Calu3 (cell line): ENCODE results near the gene PLK3. TPM values are rescaled to one million over a fixed set of nuclear protein-coding genes. Genes with fewer than 3 reads are reported as not detected.

Experiments
- BruUV-seq: library from RNA; stranded (reverse); fragments of 400-500 nt; replicated peaks from 2 replicates; lab custom pipeline; 2021; lab: Mats Ljungman, UMichigan
- CTCF ChIA-PET: fragments of 300-600 bp; sonication (Branson Sonifier 250); formaldehyde crosslinking; loops from one replicate; lab custom pipeline; 2022; ENCODE audit warnings: antibody characterized with exemption; lab: Charles Lee
- DNase-seq: peaks from one replicate; pipeline ENCODE4 v3.0.0; 2022
- H3K27ac Mint-ChIP-seq: one replicate; pipeline ENCODE4 v1.8.0; 2022; ENCODE audit warnings: mixed read lengths; ENCODE audit not compliant: unreplicated experiment
- H3K27me3 Mint-ChIP-seq: one replicate; pipeline ENCODE4 v1.8.0; 2022; ENCODE audit warnings: mixed read lengths; ENCODE audit not compliant: unreplicated experiment
- H3K36me3 Mint-ChIP-seq: one replicate; pipeline ENCODE4 v1.8.0; 2022; ENCODE audit warnings: mild to moderate bottlenecking, moderate library complexity, mixed read lengths; ENCODE audit not compliant: insufficient read depth, unreplicated experiment
- H3K4me1 Mint-ChIP-seq: one replicate; pipeline ENCODE4 v1.8.0; 2022; ENCODE audit warnings: mild to moderate bottlenecking, low read depth, mixed read lengths; ENCODE audit not compliant: unreplicated experiment
- H3K4me3 Mint-ChIP-seq: one replicate; pipeline ENCODE4 v1.8.0; 2022; ENCODE audit warnings: mild to moderate bottlenecking, low read depth, moderate library complexity, mixed read lengths; ENCODE audit not compliant: unreplicated experiment
- H3K9me3 Mint-ChIP-seq: one replicate; pipeline ENCODE4 v1.8.0; 2022; ENCODE audit warnings: low read depth, mixed read lengths; ENCODE audit not compliant: unreplicated experiment
- intact Hi-C: fragments of 100-400 bp; cut with micrococcal nuclease; formaldehyde crosslinking; loops from one replicate; pipeline ENCODE4 v1.10.0; 2022; ENCODE audit not compliant: unreplicated experiment
- total RNA-seq: library from RNA; stranded (reverse); gene quantifications from 2 replicates; pipeline ENCODE4 v1.2.3, GENCODE V29; 2022
- TF ChIP-seq, protein P1 (sequence below): fragments of 200-600 bp; IDR thresholded peaks from one replicate; pipeline ENCODE4 v1.8.0; 2022; ENCODE audit warnings: antibody characterized with exemption; ENCODE audit not compliant: unreplicated experiment

Gene PLK3
- total RNA-seq, 1 experiment from 2014 or later = 15.6 TPM

DNA sequence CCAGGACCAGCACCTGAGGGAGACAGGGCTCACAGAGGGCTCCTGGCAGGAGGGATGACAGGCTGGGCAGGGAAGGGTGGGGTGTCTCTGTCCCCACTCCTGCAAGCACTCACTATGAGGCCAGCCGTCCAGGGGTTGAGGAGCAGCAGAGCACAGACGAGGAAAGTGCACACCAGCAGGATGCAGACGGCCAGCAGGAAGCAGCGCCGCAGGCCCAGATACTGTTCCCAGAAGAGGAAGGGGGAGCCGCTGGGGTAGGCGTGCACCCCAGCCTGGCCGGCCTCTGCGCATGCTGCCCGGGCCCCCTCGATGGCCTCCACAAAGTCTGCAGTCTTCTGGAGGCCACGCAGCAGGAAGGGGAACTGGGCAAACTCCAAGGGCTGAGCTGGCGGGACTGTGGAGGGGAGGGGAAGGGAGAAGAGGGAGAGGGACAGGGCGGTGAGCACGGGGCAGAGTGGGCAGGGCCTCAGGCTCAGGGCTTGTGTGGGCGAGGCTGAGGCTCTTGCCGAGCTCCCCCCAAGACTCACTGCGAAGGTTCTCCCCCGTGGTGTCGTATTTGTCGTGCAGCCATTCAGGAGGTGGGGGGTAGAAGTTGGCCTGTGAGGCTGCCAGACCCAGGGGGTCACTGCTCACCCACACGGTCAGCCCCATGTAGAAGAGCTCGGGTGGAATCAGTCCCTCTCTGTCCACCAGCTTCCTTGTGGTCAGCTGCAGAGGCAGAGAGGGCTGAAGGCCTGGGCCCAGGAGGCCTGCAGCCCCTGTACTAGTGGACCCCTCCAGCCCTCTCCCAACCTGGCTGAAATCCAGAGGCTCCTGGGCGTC, 26.4 kb downstream of the PLK3 start:
- no peaks in the 10 kb centered on the region for H3K27me3 Mint-ChIP-seq
- no peaks in the 10 kb centered on the region for H3K36me3 Mint-ChIP-seq
- no peaks in the 10 kb centered on the region for H3K4me1 Mint-ChIP-seq
- TF ChIP-seq, protein P1, sequence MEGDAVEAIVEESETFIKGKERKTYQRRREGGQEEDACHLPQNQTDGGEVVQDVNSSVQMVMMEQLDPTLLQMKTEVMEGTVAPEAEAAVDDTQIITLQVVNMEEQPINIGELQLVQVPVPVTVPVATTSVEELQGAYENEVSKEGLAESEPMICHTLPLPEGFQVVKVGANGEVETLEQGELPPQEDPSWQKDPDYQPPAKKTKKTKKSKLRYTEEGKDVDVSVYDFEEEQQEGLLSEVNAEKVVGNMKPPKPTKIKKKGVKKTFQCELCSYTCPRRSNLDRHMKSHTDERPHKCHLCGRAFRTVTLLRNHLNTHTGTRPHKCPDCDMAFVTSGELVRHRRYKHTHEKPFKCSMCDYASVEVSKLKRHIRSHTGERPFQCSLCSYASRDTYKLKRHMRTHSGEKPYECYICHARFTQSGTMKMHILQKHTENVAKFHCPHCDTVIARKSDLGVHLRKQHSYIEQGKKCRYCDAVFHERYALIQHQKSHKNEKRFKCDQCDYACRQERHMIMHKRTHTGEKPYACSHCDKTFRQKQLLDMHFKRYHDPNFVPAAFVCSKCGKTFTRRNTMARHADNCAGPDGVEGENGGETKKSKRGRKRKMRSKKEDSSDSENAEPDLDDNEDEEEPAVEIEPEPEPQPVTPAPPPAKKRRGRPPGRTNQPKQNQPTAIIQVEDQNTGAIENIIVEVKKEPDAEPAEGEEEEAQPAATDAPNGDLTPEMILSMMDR = no peak
- H3K27ac Mint-ChIP-seq = no peak overlapping the region
- BruUV-seq = no TSS peak
- intact Hi-C loops = no loop called here
- H3K9me3 Mint-ChIP-seq = no peaks in the 10 kb centered on the region
- no peak overlapping the region for H3K4me3 Mint-ChIP-seq
- DNase-seq = no peak
- CTCF ChIA-PET = interaction anchor here (0.7 kb wide), 1 partner anchor 22 kb away, joined by 4 read pairs; no protein-coding TSS in a partner anchor

DNA sequence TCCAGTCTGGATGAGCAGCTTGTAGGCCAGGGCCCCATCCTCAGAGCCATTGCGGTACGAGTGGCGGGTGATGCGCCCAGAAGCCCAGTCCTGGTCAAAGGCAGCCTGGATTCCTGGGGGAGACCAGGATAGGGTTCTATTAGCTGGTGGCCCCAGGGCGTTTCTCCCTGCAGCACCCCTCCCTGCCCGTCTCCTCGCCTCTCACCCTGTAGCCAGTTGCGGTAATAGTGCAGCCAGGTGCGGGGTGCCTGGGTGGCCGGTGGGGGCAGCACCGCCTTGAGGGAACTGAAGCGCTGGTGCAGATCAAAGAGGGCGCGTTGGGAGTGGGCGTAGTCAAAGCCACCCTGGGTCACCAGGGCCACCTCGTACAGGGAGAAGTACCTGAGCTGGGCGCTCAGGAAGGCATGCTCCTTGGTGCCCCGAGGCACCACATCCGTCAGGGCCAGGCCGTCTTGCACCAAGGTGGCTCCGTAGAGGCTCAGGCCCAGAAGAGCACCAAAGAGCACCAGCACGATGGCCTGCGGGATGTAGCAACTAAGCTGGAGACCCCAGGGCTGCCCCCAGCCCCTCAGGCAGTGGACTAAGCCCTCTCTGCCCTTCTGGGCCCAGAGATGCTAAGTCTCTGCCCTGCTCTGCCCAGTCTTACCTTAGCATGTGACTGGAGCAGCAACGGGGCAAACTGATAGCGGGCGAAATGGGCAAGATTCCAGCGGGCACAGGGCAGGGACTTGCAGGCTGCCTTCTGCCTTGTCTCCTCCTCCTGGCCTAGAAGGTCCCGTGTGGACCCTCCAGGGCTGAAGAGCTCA, 27.2 kb downstream of the PLK3 start:
- BruUV-seq = no TSS peak
- H3K4me3 Mint-ChIP-seq = no peak overlapping the region
- no peaks in the 10 kb centered on the region for H3K36me3 Mint-ChIP-seq
- intact Hi-C loops = no loop called here
- H3K27ac Mint-ChIP-seq = no peak overlapping the region
- TF ChIP-seq, protein P1 = no peak
- no peaks in the 10 kb centered on the region for H3K9me3 Mint-ChIP-seq
- H3K27me3 Mint-ChIP-seq = no peaks in the 10 kb centered on the region
- no peak for DNase-seq
- no peaks in the 10 kb centered on the region for H3K4me1 Mint-ChIP-seq
- CTCF ChIA-PET = no interaction called here

DNA sequence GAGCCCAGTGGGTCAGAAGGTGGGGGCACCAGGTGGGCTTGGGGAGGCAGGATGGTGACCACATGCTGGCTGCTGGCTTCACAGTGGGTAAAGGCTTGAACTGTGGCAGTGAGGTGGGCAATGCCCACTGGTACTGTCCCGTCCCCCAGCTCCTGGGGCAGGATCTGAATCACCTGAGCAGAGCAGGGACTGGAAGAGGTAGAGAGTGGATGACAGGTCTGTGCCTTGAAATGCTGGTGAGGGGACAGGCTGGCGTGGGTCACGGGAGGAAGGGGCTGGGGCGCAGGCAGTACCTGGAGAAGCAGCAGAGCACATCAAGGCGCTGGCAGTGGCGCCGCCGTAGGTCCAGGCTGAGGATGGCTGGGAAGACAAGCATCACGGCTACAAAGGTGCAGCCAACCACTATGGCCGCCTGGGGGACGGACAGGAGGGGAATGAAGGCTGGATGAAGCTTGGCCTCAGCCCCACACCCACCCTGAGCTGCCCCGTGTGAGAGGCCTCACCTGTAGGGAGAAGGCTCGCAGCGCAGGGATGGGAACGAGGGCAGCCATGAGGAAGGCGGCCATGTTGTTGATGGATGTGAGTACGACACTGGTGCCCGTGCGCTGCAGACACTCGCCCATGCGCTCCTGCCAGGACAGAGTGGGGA, 27.9 kb downstream of the PLK3 start:
- H3K27me3 Mint-ChIP-seq = no peaks in the 10 kb centered on the region
- H3K27ac Mint-ChIP-seq = no peak overlapping the region
- TF ChIP-seq, protein P1 = no peak
- H3K9me3 Mint-ChIP-seq = no peaks in the 10 kb centered on the region
- no peaks in the 10 kb centered on the region for H3K4me1 Mint-ChIP-seq
- no peaks in the 10 kb centered on the region for H3K36me3 Mint-ChIP-seq
- CTCF ChIA-PET = no interaction called here
- no peak overlapping the region for H3K4me3 Mint-ChIP-seq
- DNase-seq = no peak
- intact Hi-C loops = no loop called here
- no TSS peak for BruUV-seq

DNA sequence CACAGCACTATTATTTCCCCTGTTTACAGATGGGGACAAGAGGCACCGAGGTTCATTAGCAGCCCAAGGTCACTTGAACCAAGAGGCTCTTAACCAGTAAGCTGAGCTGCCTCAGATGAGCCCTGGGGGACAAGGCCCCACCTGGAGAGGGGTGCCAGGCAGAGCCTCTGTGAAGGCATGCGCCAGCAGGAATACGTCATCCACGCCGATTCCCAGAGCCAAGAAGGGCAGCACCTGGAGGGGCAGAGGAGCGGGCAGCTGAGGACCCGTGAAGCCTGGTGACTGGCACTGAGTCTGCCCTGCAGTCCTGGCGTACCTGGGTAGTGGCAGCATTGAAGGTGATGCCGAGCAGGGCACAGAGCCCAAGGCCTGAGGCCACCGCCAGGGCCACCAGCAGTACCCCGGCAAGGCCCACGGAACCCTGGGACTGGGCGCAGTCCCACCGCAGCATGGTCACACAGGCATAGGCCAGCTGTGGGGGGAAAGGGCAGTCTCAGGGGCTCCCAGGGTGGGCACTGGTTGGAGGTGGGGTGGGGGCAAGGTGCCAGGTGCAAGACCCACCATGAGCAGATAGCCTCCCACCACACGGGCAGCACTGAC, 28.8 kb downstream of the PLK3 start:
- Mint-ChIP-seq H3K27me3 (no peaks in the 10 kb centered on the region), H3K36me3 (no peaks in the 10 kb centered on the region), H3K27ac (no peak overlapping the region), H3K4me1 (no peaks in the 10 kb centered on the region), H3K9me3 (no peaks in the 10 kb centered on the region), H3K4me3 (no peak overlapping the region)
- intact Hi-C loops = no loop called here
- CTCF ChIA-PET = no interaction called here
- no peak for DNase-seq
- no TSS peak for BruUV-seq
- TF ChIP-seq, protein P1 = no peak
